Measurements from ENCODE around the gene MDFI.
A peak's percentile ranks its signal among the peaks of the same experiment; 100 is the strongest.

Gene MDFI

DNA sequence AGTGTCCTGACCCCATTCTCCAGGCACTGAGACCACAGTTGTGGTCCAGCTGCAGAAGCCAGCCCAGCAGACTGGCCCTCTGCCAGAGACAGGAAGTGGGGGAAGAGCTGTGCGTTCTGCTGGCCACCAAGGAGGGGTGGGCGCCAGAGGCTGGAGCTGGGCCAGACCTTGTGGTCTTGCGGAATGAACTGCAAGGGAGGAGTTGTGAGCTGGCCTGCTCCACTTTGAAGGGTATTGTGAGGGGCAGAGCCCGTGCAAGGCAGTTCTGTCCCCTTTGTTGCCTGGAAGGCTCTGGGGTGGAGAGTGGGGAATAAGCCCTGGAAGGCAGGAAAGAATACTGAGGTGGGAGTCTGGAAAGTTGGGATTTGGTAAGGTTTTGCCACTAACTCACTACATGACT lies 3.6 kb upstream of the MDFI start:
- no peak for DNase-seq (ENCODE audit: low spot score)

- DNase-seq (ENCODE audit: low spot score), result no peak
Measured at GRCh38 chr6:41635365-41635764, 2.9 kb upstream of the MDFI start.

GRCh38 chr6:41636833-41637193 lies 1.5 kb upstream of the MDFI start:
- DNase-seq (ENCODE audit: low spot score), result peak; percentile 71

- DNase-seq (ENCODE audit: low spot score), result peak; percentile 41
Measured at GRCh38 chr6:41637194-41638001, 870 bp upstream of the MDFI start.

DNA sequence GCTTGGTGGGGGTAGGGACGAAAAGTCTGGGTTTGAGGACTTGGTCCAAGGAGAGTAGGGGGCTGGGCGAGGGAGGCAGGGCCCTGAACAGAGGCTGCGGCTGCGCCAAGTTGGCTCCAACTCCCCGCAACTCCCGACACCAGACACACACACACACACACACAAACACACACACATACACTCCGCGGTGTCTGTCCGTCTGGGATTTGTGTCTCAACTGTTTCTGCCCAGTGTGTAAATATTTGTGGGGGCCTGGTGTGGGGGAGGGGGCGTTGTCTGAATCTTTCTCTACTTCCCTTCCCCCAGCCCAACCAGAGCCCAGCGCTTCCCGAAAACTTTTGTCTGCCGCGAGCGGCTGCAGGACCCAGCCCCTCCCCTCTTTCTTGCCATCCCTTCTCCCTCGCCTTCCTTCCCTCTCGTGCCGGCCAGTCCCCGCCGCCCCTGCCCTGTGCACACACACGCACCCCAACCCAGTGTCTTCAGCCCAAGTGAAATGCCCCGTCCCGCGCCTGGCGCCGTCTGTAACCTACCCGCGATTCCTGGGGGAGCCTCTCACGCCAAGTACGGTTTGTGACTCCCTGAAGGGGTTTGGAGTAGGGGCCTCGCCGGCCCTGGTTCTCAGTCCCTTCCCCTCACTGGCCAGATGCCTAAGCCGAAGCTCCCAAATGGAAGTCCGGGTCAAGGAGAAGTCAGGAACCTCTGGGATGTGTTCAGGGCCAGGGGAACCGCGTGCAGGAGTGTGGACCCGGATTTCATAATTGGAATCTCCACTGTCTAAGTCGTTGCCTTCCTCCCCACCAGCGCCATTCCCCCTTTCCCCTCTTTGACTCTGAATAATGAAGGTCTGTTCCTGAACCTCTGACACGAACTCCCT lies 904 bp downstream of the MDFI start:
- no peak for DNase-seq (ENCODE audit: low spot score)

DNA sequence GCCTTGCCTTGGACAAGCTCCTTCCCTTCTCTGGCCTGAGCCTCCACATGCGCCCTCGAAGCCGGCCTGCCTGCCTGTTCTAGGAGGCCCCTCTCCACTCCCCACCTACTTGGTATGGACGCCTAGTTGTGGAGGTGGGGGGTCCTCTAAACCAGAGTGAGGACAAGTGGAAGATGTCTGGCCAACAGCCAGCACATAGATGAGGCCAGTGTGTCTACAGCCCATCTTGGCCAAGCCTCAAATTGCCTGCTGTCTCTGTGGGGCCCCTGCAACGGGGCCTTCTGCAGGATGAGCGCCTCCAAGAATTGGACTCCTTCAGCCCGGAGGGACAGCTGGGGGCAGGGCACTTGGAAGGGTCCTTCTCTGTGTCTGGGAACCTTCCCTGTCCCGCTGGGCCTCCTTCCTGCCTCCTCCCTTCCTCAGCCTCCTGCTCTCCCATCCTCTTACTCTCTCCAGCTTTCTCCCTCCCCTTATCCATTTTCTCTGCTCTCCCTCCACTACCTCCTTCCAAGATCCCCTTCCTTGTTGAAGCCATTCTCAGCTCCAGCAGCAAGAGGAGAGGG lies 1.6 kb downstream of the MDFI start:
- DNase-seq (ENCODE audit: low spot score), result no peak

DNA sequence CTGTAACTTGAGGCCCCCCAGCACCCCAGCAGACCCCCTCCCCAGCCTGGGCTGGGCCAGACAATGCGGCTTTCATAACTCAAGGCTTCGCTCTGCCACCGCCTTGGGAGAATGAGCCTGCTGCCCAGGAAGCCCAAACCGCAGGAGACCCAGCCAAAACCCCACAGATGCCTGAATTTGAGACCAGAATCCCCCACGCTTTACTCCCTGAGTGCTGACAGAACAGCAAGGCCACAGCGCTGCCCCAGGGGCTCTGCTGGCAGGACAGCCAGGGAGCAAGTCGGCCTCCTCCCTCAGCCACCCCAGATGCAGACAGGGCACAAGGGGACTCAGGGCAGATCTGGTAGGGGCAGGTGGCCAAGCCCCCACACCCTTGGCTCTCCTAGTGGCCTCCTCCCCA lies 2.2 kb downstream of the MDFI start:
- DNase-seq (ENCODE audit: low spot score), result no peak

- DNase-seq (ENCODE audit: low spot score), result no peak
Measured at GRCh38 chr6:41641352-41641925, 3.2 kb downstream of the MDFI start.

- DNase-seq (ENCODE audit: low spot score), result no peak
Measured at GRCh38 chr6:41642090-41642959, 4.1 kb downstream of the MDFI start.

GRCh38 chr6:41642960-41643898 lies 5.0 kb downstream of the MDFI start:
- DNase-seq (ENCODE audit: low spot score), result no peak

GRCh38 chr6:41643899-41644269 lies 5.6 kb downstream of the MDFI start:
- no peak for DNase-seq (ENCODE audit: low spot score)

- DNase-seq (ENCODE audit: low spot score), result no peak
Measured at GRCh38 chr6:41644297-41644879, 6.1 kb downstream of the MDFI start.

- DNase-seq (ENCODE audit: low spot score), result no peak
Measured at GRCh38 chr6:41645007-41645618, 6.8 kb downstream of the MDFI start.

DNA sequence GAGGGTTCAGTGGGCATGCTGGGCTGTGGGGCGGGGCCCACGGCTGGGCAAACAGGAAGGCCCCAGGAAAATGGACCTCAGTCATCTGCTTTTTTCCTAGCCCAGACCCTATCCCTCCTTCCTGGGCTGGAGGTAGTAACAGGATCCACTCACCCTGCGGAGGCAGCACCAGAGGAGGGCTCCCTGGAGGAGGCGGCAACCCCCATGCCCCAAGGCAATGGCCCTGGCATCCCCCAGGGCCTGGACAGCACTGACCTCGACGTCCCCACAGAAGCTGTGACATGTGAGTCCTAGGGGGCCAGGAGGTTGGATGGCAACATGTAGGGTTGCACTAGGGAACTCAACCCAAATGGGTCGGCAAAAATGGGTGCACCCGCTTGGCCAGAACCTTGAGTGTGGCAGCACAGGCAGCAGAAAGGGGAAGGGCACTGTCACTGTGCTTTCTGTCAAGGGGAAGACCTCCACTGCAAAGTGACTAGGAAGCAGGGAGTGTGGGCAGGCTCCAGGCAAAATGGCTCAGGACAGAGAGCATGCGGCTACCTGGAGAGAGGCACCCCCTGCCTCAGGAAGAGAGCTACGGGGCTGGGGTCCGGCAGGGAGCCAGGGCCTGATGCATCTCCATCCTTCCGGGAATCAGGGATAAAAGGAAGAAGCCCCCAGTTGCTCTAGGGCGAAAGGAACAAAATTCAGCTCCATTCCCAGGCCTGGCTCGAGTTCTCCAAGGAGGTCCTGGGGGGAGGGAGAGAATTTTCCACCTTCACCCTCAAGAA lies 7.9 kb downstream of the MDFI start:
- DNase-seq (ENCODE audit: low spot score), result no peak

DNA sequence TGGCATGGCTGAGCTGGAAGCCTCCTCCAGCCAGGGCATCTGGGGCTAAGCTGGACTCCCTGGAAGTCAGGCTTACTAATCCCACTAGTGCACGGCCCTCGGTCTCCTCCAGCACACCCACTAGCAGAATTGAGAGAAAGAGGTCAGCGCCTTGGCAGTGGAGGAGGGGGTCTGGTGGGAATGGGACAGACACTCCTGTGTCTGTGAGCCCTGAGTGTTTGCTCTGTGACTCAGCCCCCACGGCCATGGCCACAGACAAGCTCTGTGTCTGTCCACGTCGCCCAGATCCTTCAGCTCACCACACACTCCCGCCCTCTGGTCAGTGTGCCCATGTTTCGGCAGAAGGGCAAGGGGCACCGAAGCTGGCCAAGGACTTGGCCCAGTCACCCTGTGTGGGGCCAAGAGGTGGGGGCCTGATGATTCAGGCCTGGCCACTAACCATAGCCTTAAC lies 8.8 kb downstream of the MDFI start:
- DNase-seq (ENCODE audit: low spot score), result no peak

DNA sequence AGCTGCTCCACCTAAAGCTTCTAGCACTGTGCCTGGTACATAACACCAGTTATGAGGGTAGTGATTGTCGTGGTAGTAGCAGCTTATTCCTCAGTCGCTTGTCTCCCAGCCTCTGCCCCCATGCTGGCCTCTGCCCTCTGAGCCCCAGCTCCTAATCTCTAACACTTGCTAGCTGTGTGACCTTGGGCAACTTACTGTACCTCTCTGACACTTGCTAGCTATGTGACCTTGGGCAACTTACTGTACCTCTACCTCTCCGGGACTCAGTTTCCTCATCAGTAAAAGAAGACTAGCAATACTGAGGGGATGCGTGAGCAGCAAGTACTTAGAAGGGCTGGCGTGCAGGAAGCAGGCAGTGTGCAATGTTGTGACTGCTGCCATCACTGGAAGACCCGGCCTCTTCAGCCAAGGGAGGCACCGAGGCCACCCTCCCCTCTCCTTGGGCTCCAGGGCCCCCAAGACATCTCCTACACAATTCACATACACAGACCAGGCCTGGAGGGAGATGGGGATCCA lies 9.9 kb downstream of the MDFI start:
- DNase-seq (ENCODE audit: low spot score), result no peak

DNA sequence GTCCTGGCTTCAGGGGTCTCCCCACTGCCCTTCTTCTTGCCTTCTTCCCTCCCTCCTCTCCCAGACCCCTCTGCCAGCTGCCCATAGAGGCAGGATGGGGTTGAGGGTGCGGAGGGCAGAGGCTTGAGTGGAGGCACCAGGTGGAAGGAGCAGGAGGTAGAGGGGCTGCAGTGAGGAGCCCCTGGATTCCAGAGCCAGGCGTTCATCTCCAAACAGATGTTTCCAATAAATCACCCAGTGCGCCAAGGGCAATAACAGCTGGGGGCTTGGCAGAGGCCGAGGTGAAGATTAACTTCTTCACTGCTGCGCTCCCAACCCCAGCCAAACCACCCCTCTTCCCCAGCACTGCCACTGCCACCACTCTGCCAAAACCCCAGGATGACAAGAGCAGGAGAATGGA lies 10.7 kb downstream of the MDFI start:
- DNase-seq (ENCODE audit: low spot score), result no peak

DNA sequence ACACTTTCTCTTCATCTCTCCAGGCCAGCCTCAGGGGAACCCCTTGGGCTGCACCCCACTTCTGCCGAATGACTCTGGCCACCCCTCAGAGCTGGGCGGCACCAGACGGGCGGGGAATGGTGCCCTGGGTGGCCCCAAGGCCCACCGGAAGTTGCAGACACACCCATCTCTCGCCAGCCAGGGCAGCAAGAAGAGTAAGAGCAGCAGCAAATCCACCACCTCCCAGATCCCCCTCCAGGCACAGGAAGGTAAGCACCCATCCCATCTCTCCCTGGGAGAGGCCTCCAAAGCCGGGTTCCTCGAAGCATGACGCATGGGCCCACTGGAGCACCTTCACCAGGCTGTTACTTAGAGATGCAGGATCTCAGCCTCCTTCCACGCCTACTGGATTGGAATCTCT lies 11.3 kb downstream of the MDFI start:
- DNase-seq (ENCODE audit: low spot score), result no peak

DNA sequence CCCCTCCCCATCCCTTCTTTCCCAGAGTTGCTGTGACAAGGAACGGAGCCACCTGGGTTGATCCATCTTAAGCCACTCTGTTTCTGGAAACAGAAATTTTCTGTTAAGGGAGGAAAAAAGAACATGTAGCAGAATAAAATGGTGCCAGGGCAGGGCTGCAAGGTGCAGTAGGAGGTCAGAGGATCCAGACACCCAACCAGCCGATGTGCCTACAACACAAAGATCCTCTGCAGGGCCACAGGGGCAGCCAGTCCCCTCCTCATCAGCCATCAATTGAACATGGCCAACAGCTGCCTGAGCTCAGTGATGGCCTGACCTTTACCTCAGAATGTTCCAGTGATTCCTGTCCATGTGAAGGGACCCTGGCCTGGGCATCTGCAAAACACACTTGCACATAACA lies 11.9 kb downstream of the MDFI start:
- DNase-seq (ENCODE audit: low spot score), result no peak

Data from RKO (cell line).